ENCODE data around the gene HSPA2.

Gene HSPA2

GRCh38 chr14:64540208-64541202, at the start of gene HSPA2:
Gene HSPA2, plus strand, starts transcription at chr14:64540741. Its CDS starts 109 bp downstream, at chr14:64540850.
- DNase-seq, result peak; percentile 96

GRCh38 chr14:64491637-64492036, 48.9 kb upstream of the HSPA2 start:
- DNase-seq, result no peak

- no peak for DNase-seq
Observed at GRCh38 chr14:64493455-64493854, 47.1 kb upstream of the HSPA2 start.

- DNase-seq, result no peak
Observed at GRCh38 chr14:64495252-64495651, 45.3 kb upstream of the HSPA2 start.

- DNase-seq, result no peak
Observed at GRCh38 chr14:64496764-64497163, 43.8 kb upstream of the HSPA2 start.

- DNase-seq, result no peak
Observed at GRCh38 chr14:64500088-64500487, 40.5 kb upstream of the HSPA2 start.

- DNase-seq, result peak; percentile 50
Observed at GRCh38 chr14:64501411-64502171, 39.0 kb upstream of the HSPA2 start.

GRCh38 chr14:64502456-64502855, 38.1 kb upstream of the HSPA2 start:
- DNase-seq, result peak; percentile 50

- peak; percentile 54 for DNase-seq
Observed at GRCh38 chr14:64502887-64503433, 37.6 kb upstream of the HSPA2 start.

- DNase-seq, result peak; percentile 98
Observed at GRCh38 chr14:64503434-64504309, 36.9 kb upstream of the HSPA2 start, which contains the start of gene ZBTB25. Gene ZBTB25, minus strand, starts transcription at chr14:64503838. Its CDS starts 13,305 bp downstream, at chr14:64490533.

GRCh38 chr14:64504310-64504896, 36.1 kb upstream of the HSPA2 start, which contains the start of gene ZBTB1:
Gene ZBTB1, plus strand, starts transcription at chr14:64504770. Its CDS starts 16,735 bp downstream, at chr14:64521505.
- peak; percentile 87 for DNase-seq

- peak; percentile 89 for DNase-seq
Observed at GRCh38 chr14:64504897-64505794, 35.4 kb upstream of the HSPA2 start.

- DNase-seq, result peak; percentile 28
Observed at GRCh38 chr14:64506721-64507120, 33.8 kb upstream of the HSPA2 start.

- DNase-seq, result no peak
Observed at GRCh38 chr14:64507376-64508156, 33.0 kb upstream of the HSPA2 start.

GRCh38 chr14:64508215-64508776, 32.2 kb upstream of the HSPA2 start:
- no peak for DNase-seq

- DNase-seq, result no peak
Observed at GRCh38 chr14:64509036-64509435, 31.5 kb upstream of the HSPA2 start.

GRCh38 chr14:64510825-64511671, 29.5 kb upstream of the HSPA2 start:
- DNase-seq, result peak; percentile 80

GRCh38 chr14:64513271-64513670, 27.3 kb upstream of the HSPA2 start:
- no peak for DNase-seq

Measured in CD4-positive, alpha-beta T cell treated with Interleukin-10 for 1 hour (primary cell).